Hepatocyte (in vitro differentiated cells): ENCODE data around the gene ALPL. TPM values are rescaled to one million over a fixed set of nuclear protein-coding genes. Genes with fewer than 3 reads are reported as not detected.
"Not testable (repeated sequence)": the region's sequence is repeated elsewhere in the genome, so short reads cannot be mapped to it uniquely, and the experiment has no call there.

Experiments used
- DNase-seq: peaks from one replicate; pipeline ENCODE4 v3.0.0-alpha.2; 2016; ENCODE audit warnings: low spot score
- H2AFZ ChIP-seq: fragments of 200-600 bp; sonication (generic); 2 replicates; pipeline ENCODE4 v1.6.0; 2016; ENCODE audit warnings: antibody characterized with exemption, mild to moderate bottlenecking
- H3K27ac ChIP-seq: fragments of 200-600 bp; sonication (generic); 2 replicates; pipeline ENCODE4 v1.5.1; 2016; ENCODE audit warnings: mild to moderate bottlenecking
- H3K27me3 ChIP-seq: fragments of 200-600 bp; sonication (generic); 2 replicates; pipeline ENCODE4 v1.6.1; 2016
- H3K36me3 ChIP-seq: fragments of 200-600 bp; sonication (generic); replicated peaks from 2 replicates; pipeline ENCODE4 v1.5.1; 2016; ENCODE audit warnings: low read depth; ENCODE audit not compliant: insufficient read depth
- H3K4me1 ChIP-seq: fragments of 200-600 bp; sonication (generic); 2 replicates; pipeline ENCODE4 v1.5.1; 2016; ENCODE audit warnings: mild to moderate bottlenecking, moderate library complexity; ENCODE audit not compliant: insufficient read depth
- H3K4me2 ChIP-seq: fragments of 200-600 bp; sonication (generic); 2 replicates; pipeline ENCODE4 v1.6.0; 2016
- H3K4me3 ChIP-seq: fragments of 200-600 bp; sonication (generic); 2 replicates; pipeline ENCODE4 v1.5.1; 2016; ENCODE audit warnings: mild to moderate bottlenecking
- H3K79me2 ChIP-seq: fragments of 200-600 bp; sonication (generic); 2 replicates; pipeline ENCODE4 v1.6.0; 2017; ENCODE audit warnings: mild to moderate bottlenecking
- H3K9me2 ChIP-seq: fragments of 200-600 bp; sonication (generic); replicated peaks from 2 replicates; pipeline ENCODE4 v1.6.0; 2017; ENCODE audit warnings: mild to moderate bottlenecking; ENCODE audit not compliant: insufficient read depth
- H3K9me3 ChIP-seq: fragments of 200-600 bp; sonication (generic); 2 replicates; pipeline ENCODE4 v1.5.1; 2016; ENCODE audit warnings: low read depth, mild to moderate bottlenecking
- H4K20me1 ChIP-seq: fragments of 200-600 bp; sonication (generic); 2 replicates; pipeline ENCODE4 v1.6.0; 2016; ENCODE audit warnings: mild to moderate bottlenecking; ENCODE audit not compliant: insufficient read depth, poor library complexity, severe bottlenecking
- EZH2 ChIP-seq: fragments of 200-600 bp; sonication (generic); IDR thresholded peaks from 2 replicates; pipeline ENCODE4 v1.6.1; 2016; ENCODE audit warnings: antibody characterized with exemption, mild to moderate bottlenecking, borderline replicate concordance
- EZH2phosphoT487 ChIP-seq: fragments of 200-600 bp; sonication (generic); IDR thresholded peaks from one replicate; pipeline ENCODE4 v1.6.1; 2018; ENCODE audit warnings: antibody characterized with exemption, mild to moderate bottlenecking, low read depth, moderate library complexity; ENCODE audit not compliant: unreplicated experiment, severe bottlenecking
- WGBS: methylation state at CpG from one replicate; pipeline ENCODE4 v1.1.6; 2016; ENCODE audit warnings: low lambda C conversion rate; ENCODE audit errors: missing lambda C conversion rate; 5-methylcytosine and 5-hydroxymethylcytosine counted together
- polyA plus RNA-seq: library from polyadenylated mRNA; unstranded; fragments of >200 nt; fragmentation: Nextera tagmentation; extraction: Ambion mirVana; gene quantifications from 2 replicates; pipeline ENCODE4 v1.2.1, GENCODE V29; 2016
- total RNA-seq: library from RNA; depleted of rRNA; stranded (reverse); fragments of >200 nt; gene quantifications from 2 replicates; pipeline ENCODE4 v1.2.3, GENCODE V29; 2014
- TF ChIP-seq, protein P1 (sequence below): fragments of 200-600 bp; sonication (generic); IDR thresholded peaks from 2 replicates; pipeline ENCODE4 v1.5.1; 2016; ENCODE audit warnings: antibody characterized with exemption, mild to moderate bottlenecking; ENCODE audit not compliant: poor library complexity

ALPL gene
- total and polyA plus RNA-seq, 2 experiments from 2014 or later, result 2.2 to 6.0 TPM

DNA sequence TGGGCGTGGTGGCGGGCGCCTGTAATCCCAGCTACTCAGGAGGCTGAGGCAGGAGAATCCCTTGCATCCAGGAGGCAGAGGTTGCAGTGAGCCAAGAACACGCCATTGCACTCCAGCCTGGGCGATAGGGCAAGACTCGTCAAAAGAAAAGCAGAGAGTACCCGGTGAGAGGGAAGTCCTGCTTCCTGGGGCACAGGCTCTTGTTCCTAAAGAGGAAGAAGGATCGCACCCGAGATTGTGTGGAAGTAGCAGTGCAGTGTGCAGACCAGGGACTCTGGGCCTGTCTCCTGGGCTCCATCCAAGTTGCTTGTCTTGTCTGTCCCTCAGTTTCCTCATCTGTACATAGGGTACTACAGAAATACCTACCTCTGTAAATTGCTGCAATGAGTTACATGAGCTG lies 39.6 kb upstream of the ALPL start:
- Histone ChIP-seq H3K4me2 (no peak overlapping the region), H3K36me3 (no peaks in the 10 kb centered on the region), H3K27me3 (no peaks in the 10 kb centered on the region), H3K27ac (no peak overlapping the region), H3K79me2 (no peaks in the 10 kb centered on the region), H2AFZ (no peak overlapping the region), H3K9me3 (no peaks in the 10 kb centered on the region), H3K4me3 (no peak overlapping the region), H3K9me2 (no peaks in the 10 kb centered on the region), H4K20me1 (no peaks in the 10 kb centered on the region), H3K4me1 (no peaks in the 10 kb centered on the region)
- 95% methylated on average over 9 of the region's 9 CpGs for WGBS
- no peak for TF ChIP-seq EZH2phosphoT487
- TF ChIP-seq, protein P1, sequence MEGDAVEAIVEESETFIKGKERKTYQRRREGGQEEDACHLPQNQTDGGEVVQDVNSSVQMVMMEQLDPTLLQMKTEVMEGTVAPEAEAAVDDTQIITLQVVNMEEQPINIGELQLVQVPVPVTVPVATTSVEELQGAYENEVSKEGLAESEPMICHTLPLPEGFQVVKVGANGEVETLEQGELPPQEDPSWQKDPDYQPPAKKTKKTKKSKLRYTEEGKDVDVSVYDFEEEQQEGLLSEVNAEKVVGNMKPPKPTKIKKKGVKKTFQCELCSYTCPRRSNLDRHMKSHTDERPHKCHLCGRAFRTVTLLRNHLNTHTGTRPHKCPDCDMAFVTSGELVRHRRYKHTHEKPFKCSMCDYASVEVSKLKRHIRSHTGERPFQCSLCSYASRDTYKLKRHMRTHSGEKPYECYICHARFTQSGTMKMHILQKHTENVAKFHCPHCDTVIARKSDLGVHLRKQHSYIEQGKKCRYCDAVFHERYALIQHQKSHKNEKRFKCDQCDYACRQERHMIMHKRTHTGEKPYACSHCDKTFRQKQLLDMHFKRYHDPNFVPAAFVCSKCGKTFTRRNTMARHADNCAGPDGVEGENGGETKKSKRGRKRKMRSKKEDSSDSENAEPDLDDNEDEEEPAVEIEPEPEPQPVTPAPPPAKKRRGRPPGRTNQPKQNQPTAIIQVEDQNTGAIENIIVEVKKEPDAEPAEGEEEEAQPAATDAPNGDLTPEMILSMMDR, result no peak
- TF ChIP-seq EZH2, result no peak
- DNase-seq, result no peak

DNA sequence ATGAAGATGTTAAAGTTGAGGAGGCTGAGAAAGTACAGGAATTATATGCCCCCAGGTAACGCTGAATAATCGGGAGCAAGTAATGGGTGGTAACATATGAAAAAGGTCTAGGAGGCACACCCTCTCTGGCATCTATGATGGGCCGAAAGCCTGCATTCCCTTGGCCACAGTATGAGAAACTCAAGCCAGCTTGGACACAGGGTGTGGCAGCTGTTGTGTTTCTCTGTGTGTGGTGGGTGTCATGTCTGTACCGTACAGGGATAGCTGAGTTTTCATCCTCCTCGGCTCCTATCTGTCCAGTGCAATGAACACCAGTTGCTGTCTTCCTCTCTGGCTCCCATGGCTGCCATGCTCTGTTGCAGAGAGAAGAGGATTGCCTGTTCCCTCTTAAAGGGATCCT lies 36.4 kb upstream of the ALPL start:
- H3K9me2 ChIP-seq, result no peaks in the 10 kb centered on the region
- H3K79me2 ChIP-seq, result no peaks in the 10 kb centered on the region
- no peak for DNase-seq
- H3K4me1 ChIP-seq, result no peaks in the 10 kb centered on the region
- no peak overlapping the region for H3K4me3 ChIP-seq
- no peaks in the 10 kb centered on the region for H4K20me1 ChIP-seq
- no peak overlapping the region for H2AFZ ChIP-seq
- H3K27ac ChIP-seq, result no peak overlapping the region
- H3K27me3 ChIP-seq, result no peaks in the 10 kb centered on the region
- H3K9me3 ChIP-seq, result no peaks in the 10 kb centered on the region
- no peak for TF ChIP-seq EZH2phosphoT487
- no peak for TF ChIP-seq EZH2
- TF ChIP-seq, protein P1, result no peak
- no peaks in the 10 kb centered on the region for H3K36me3 ChIP-seq
- no peak overlapping the region for H3K4me2 ChIP-seq
- WGBS, result 96% methylated on average over 5 of the region's 5 CpGs

DNA sequence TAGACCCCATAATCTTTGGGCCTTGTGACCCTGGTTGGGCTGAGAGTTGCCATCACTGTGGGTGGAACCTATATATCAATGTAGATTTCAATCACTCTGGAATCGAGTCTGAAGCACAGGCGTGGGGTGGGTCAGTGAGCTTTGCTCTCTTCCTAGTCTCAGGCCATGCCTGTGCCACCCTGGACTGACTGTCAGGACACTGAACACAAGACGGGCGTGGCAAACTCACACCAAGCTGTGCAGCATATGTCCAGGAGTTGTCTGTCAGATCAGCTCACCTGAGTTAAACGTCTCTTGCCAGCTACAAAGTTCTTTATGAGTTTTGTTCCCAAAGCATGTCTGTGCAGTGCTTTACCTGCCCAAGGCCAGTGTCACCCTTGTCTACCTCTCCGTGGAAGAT lies 30.9 kb upstream of the ALPL start:
- Histone ChIP-seq H4K20me1 (no peaks in the 10 kb centered on the region), H3K4me1 (no peaks in the 10 kb centered on the region), H3K27ac (no peak overlapping the region), H2AFZ (no peak overlapping the region), H3K9me2 (no peaks in the 10 kb centered on the region), H3K27me3 (no peaks in the 10 kb centered on the region), H3K36me3 (no peaks in the 10 kb centered on the region), H3K9me3 (no peaks in the 10 kb centered on the region), H3K79me2 (no peaks in the 10 kb centered on the region), H3K4me3 (no peak overlapping the region), H3K4me2 (no peak overlapping the region)
- TF ChIP-seq EZH2phosphoT487 (no peak), EZH2 (no peak)
- TF ChIP-seq, protein P1, result no peak
- 92% methylated on average over 6 of the region's 6 CpGs for WGBS
- no peak for DNase-seq

DNA sequence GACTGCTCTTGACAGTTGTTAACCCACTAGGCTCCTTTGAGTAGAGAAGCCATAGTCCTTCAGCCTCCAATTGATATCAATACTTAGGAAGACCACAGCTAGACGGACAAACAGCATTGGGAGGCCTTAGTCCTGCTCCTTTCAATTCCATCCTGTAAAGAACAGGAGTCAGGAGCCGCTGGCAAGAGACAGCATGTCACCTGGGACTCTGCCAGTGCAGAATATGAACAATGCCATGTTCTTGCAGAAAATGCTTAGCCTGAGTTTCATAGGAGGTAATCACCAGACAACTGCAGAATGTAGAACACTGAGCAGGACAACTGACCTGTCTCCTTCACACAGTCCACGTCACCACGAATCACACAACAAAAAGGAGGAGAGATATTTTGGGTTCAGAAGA lies 25.3 kb upstream of the ALPL start:
- H3K9me2 ChIP-seq, H3K27ac ChIP-seq, H2AFZ ChIP-seq, H3K27me3 ChIP-seq, H3K4me3 ChIP-seq, H4K20me1 ChIP-seq, DNase-seq, H3K4me2 ChIP-seq, H3K4me1 ChIP-seq, H3K36me3 ChIP-seq, H3K79me2 ChIP-seq, H3K9me3 ChIP-seq: not testable (repeated sequence)
- 97% methylated on average over 4 of the region's 4 CpGs for WGBS
